ENCODE results near the gene GRAMD1B.

- TF ChIP-seq CTCF (conservative IDR thresholded peaks at IDR 0.05) = no peak
- no peak for TF ChIP-seq EZH2 (IDR thresholded peaks at IDR 0.05; ENCODE audit: low read depth)
Observed at GRCh38 chr11:123449436-123449835, 19.4 kb downstream of the GRAMD1B start.
